GM12892 (cell line): Measurements from ENCODE around the gene C2orf80. TPM values are rescaled to one million over a fixed set of nuclear protein-coding genes. Genes with fewer than 3 reads are reported as not detected.
"Not testable (repeated sequence)": the region's sequence is repeated elsewhere in the genome, so short reads cannot be mapped to it uniquely, and the experiment has no call there.

Source experiments
- DNase-seq: peaks from one replicate; pipeline ENCODE4 v3.0.0; 2011; ENCODE audit not compliant: insufficient read length
- FAIRE-seq: peaks from 2 replicates; lab custom pipeline; 2011; peaks lifted over from hg19 to GRCh38; lab: Jason Lieb, UNC
- POLR2A ChIP-seq: IDR thresholded peaks from 2 replicates; pipeline ENCODE4 v1.6.1; 2011; ENCODE audit warnings: low read depth, low read length, control low read depth
- POLR2AphosphoS5 ChIP-seq: IDR thresholded peaks from 2 replicates; pipeline ENCODE4 v1.6.1; 2011; ENCODE audit warnings: low read depth, low read length, control low read depth
- TAF1 ChIP-seq: IDR thresholded peaks from 2 replicates; pipeline ENCODE4 v1.6.1; 2011; ENCODE audit warnings: low read depth, mild to moderate bottlenecking, control low read depth, low read length, borderline replicate concordance
- polyA plus RNA-seq: library from polyadenylated mRNA; unstranded; fragments of >200 nt; gene quantifications from one replicate; pipeline ENCODE4 v1.2.1, GENCODE V29; 2012; ENCODE audit warnings: missing spikeins, inconsistent platforms; ENCODE audit not compliant: missing spikeins

Gene C2orf80
- polyA plus RNA-seq = not detected

DNA sequence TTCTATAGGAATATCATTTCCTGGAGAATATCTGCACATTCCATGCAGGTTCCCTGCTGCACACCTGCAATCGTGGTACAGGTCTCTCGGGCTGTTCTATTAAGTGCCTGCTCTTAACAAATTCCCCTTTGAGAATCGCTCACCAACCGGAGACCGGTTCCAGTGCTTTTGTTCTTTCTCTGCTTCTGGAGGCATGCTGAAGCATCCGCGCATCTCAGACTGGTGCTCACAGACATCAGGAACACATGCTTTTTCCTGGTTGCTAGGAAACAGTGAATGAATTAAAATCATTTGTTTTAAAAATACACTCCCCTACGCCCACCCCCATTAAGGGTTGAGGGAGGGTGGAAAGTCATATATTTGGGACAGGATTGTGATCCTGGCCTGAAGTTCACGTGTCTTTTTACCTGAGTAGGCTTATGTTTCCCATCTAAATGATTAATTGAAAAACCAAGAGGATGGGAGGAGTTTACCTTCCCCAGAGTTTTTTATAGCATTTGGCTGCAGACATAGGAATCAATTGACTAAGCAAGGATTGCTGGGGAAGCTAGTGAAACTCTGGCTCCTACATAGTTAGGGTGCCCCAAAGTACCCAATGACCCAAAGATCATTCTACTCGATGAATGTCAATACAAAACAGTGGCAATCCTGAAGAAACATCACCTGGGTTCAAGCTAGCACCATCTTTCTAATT is at the start of gene C2orf80:
Gene C2orf80 (minus strand): TSS at position 221 of the 694 bp plus-strand sequence. CDS start 3,044 bp downstream, outside the sequence.
- TF ChIP-seq TAF1 = no peak
- TF ChIP-seq POLR2AphosphoS5 = no peak
- no peak for TF ChIP-seq POLR2A
- no peak for DNase-seq
- no peak for FAIRE-seq

DNA sequence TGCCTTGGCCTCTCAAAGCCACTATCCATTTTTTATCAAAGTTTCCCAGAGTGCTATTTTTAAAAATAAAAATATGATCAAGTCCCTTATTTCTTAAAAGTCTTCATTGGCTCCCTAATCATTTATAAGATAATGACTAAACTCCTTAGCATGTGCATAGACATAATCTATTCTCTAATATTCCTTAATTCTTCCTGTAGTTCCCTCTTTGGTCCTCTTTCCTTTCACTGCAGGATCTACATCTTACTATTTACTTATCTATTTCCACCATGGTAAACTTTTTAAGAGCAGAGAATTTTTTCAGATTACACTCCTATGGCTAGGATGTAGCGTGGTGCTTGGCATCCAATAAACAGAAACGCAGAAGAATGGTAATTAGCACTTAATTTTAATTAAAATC is 46.0 kb upstream of the C2orf80 start:
- no peak for TF ChIP-seq TAF1
- TF ChIP-seq POLR2AphosphoS5 = no peak
- TF ChIP-seq POLR2A = no peak
- no peak for DNase-seq
- no peak for FAIRE-seq

GRCh38 chr2:208234786-208235185 is 45.0 kb upstream of the C2orf80 start:
- FAIRE-seq (no peak), DNase-seq (no peak)
- no peak for TF ChIP-seq TAF1
- TF ChIP-seq POLR2AphosphoS5 = no peak
- no peak for TF ChIP-seq POLR2A

GRCh38 chr2:208228476-208228875 is 38.6 kb upstream of the C2orf80 start:
- TF ChIP-seq TAF1 = no peak
- TF ChIP-seq POLR2AphosphoS5 = no peak
- TF ChIP-seq POLR2A = no peak
- no peak for DNase-seq
- no peak for FAIRE-seq

- FAIRE-seq (no peak), DNase-seq (no peak)
- TF ChIP-seq TAF1 (no peak), POLR2A (no peak)
These were observed 37.9 kb upstream of the C2orf80 start for GRCh38 chr2:208227581-208228232.

DNA sequence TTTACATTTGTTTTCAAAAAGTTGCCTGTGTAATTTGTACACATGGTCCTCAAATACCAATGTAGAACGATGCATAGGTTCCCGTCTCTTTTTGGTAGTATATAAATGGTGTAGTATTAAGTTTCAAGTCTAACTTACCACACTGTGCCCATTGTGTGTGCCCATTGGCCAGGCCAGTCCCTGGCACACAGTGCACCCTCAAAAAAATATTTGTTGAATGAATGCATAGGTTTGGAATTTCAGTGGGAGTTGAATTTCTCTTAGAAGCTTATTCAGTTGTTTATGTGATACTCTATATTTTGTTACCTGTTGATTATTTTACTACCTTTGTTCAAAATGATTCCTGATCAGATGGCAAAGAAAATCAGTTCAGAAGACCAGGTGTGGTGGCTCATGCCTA is 35.0 kb upstream of the C2orf80 start:
- TF ChIP-seq TAF1 (no peak), POLR2AphosphoS5 (no peak), POLR2A (no peak)
- FAIRE-seq = no peak

DNA sequence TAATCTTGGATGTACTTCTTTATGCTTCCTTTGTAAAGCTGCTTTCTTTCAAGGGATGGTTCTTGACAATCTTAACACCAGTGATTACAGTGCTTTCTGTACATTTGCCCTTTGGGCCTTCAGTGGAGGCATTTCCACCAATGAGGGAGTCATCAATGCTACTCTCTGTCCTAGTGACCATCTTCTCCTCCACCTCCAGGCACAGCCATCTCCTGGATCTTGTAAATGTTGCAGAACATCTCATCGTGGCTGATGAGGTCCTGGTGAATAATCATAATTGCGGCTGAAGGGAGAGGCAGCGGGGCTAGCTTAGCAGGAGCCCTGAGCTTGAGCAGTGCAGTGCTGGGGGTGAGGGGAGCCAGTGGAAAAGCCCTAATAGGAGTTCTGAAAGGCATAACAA is 32.5 kb upstream of the C2orf80 start:
- TF ChIP-seq POLR2AphosphoS5 = no peak
- TF ChIP-seq TAF1 = no peak
- no peak for TF ChIP-seq POLR2A
- FAIRE-seq = no peak
- DNase-seq = no peak

More for the DNA sequence above, 35.0 kb upstream of the C2orf80 start:
- no peak for DNase-seq

GRCh38 chr2:208221873-208222272 is 32.0 kb upstream of the C2orf80 start:
- not testable (repeated sequence) for FAIRE-seq, DNase-seq

DNA sequence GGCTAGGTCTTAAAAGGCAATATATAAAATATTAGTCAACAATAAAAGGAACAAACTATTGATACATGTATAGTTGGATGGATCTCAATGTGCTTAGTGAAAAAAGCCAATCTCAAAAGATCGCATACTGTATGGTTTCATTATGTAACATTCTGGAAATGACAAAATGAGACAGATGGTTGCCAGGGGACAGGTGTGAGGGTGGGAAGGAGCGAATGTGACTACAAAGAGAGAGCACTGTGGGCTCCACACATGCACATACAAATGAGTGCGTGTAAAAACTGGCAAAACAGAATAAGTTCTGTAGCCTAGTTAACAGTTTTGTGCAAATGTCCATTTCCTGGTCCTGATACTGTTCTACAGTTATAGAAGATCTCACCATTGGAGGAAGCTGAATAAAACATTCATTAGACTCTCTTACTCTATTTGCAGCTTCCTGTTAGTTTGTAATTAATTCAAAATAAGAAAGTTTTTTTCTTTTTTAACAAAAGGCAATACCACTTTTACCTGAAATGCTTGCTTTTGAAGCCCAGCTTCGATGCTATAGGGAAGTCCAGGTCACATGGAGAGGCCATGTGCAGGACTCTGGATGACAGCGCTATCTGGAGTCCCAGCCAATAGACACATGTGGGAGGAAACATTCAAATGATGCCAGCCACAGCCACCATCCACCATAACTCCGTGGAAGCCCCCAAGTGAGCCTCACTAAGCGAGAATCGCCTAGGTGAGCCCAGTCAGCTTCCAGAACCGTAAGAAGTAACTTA is 21.0 kb upstream of the C2orf80 start:
- FAIRE-seq = no peak
- no peak for DNase-seq
- TF ChIP-seq TAF1 (no peak), POLR2AphosphoS5 (no peak), POLR2A (no peak)

DNA sequence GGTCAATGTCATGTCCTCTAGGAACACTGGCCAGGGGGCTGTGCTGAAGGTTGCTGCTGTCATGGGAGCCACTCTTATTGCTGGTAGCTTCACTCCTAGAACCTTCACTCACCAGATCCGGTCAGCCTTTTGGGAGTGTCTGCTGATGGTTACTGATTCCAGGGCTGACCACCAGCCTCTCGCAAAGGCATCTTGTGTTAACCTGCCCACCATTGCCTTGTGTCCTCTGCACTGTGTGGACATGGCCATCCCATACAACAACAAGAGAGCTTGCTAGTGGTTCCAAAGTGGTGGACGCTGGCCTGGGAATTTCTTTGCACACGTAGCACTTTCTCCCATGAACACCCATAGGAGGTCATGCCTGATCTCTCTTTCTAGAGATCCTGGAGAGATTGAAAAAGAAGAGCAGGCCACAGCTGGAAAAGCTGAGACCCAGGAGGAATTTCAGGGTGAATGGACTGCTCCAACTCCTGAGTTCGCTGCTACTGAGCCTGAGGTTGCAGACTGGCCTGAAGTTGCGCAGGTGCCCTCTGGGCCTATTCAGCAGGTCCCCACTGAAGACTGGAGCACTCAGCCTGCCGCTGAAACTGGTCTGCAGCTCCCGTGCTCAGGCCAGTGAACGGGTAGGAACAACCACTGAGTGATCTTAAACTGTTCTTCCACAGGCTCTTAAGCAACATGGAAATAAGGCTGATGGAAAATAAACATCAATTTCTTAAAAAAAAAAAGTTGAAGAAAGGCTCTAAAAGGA is 18.7 kb upstream of the C2orf80 start:
- FAIRE-seq (no peak), DNase-seq (no peak)
- no peak for TF ChIP-seq TAF1
- no peak for TF ChIP-seq POLR2AphosphoS5
- TF ChIP-seq POLR2A = no peak

GRCh38 chr2:208207769-208208168 is 17.9 kb upstream of the C2orf80 start:
- TF ChIP-seq POLR2AphosphoS5 (no peak), POLR2A (no peak), TAF1 (no peak)
- FAIRE-seq = no peak

DNA sequence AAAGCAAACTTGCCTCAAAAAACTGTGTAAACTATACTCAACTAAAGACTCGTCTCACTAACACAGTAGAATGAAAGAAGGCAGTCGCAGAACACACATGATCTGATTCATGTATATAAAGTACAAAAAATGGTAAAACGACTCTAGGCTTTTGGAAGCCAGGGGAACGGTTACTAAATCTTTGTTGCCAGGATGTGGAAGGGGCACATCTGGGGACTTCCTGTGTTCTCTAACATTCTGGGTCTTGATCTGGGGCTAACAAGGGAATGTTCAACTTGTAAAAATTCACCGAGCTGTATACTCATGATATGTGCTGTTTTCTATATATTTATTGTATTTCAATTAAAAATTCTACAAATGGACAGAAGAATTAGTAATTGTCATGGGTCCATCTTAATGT is 14.3 kb upstream of the C2orf80 start:
- DNase-seq (no peak), FAIRE-seq (no peak)
- TF ChIP-seq TAF1 (no peak), POLR2A (no peak), POLR2AphosphoS5 (no peak)

More at GRCh38 chr2:208207769-208208168, 17.9 kb upstream of the C2orf80 start:
- DNase-seq = no peak
